Mesodermal cell (in vitro differentiated cells): ENCODE results near the gene DDX20.
"Not testable (repeated sequence)": the region's sequence is repeated elsewhere in the genome, so short reads cannot be mapped to it uniquely, and the experiment has no call there.

ENCODE experiments used
- H3K27ac ChIP-seq: 2 replicates; pipeline ENCODE4 v1.7.0; 2013; ENCODE audit warnings: mild to moderate bottlenecking, low read depth, low read length, moderate library complexity; ENCODE audit not compliant: severe bottlenecking
- H3K36me3 ChIP-seq: 2 replicates; pipeline ENCODE4 v1.7.1; 2013; ENCODE audit warnings: mild to moderate bottlenecking, low read length, moderate library complexity; ENCODE audit not compliant: control insufficient read depth, insufficient read depth
- H3K4me1 ChIP-seq: one replicate; pipeline ENCODE4 v1.7.1; 2013; ENCODE audit warnings: mild to moderate bottlenecking, low read length; ENCODE audit not compliant: insufficient read depth, control insufficient read depth, poor library complexity, severe bottlenecking
- H3K4me3 ChIP-seq: 2 replicates; pipeline ENCODE4 v1.7.0; 2013; ENCODE audit warnings: low read length, control low read depth, mild to moderate bottlenecking; ENCODE audit not compliant: insufficient read depth, poor library complexity, severe bottlenecking; ENCODE audit errors: extremely low read depth
- H3K9me3 ChIP-seq: 2 replicates; pipeline ENCODE4 v1.7.1; 2013; ENCODE audit warnings: mild to moderate bottlenecking, low read length, moderate library complexity; ENCODE audit not compliant: control insufficient read depth
- WGBS, 2 experiments: methylation state at CpG; one replicate each; pipeline ENCODE4 v1.1.5; 2013; ENCODE audit warnings: missing lambda C conversion rate in 2 of 2; ENCODE audit not compliant: insufficient coverage in 2 of 2; 5-methylcytosine and 5-hydroxymethylcytosine counted together

Gene DDX20

GRCh38 chr1:111792249-111792648 is 36.5 kb downstream of the DDX20 start:
- H3K9me3 ChIP-seq = no peaks in the 10 kb centered on the region
- H3K4me1 ChIP-seq = no peaks in the 10 kb centered on the region
- no peak overlapping the region for H3K4me3 ChIP-seq
- no peak overlapping the region for H3K27ac ChIP-seq
- H3K36me3 ChIP-seq = no peaks in the 10 kb centered on the region
- WGBS, 2 experiments = 82% methylated on average over 4 to 5 of the region's 5 CpGs

GRCh38 chr1:111793923-111794322 is 38.2 kb downstream of the DDX20 start:
- WGBS, 2 experiments = 60% methylated on average over 1 of the region's 2 CpGs; no CpG with 5 or more reads in 1 of the 2 experiments
- Histone ChIP-seq H3K27ac (no peak overlapping the region), H3K4me3 (no peak overlapping the region), H3K36me3 (no peaks in the 10 kb centered on the region), H3K9me3 (peaks cover 4% of the 10 kb centered on the region), H3K4me1 (no peaks in the 10 kb centered on the region)

- Histone ChIP-seq H3K36me3 (no peaks in the 10 kb centered on the region), H3K4me1 (no peaks in the 10 kb centered on the region), H3K27ac (no peak overlapping the region), H3K4me3 (no peak overlapping the region), H3K9me3 (peaks cover 4% of the 10 kb centered on the region)
- WGBS, 2 experiments = 80% methylated on average over 2 to 3 of the region's 6 CpGs
These were observed 39.7 kb downstream of the DDX20 start for GRCh38 chr1:111795401-111795800.

- Histone ChIP-seq H3K27ac (no peak overlapping the region), H3K9me3 (peaks cover 4% of the 10 kb centered on the region), H3K4me1 (no peaks in the 10 kb centered on the region), H3K36me3 (no peaks in the 10 kb centered on the region), H3K4me3 (no peak overlapping the region)
- no CpG with 5 or more reads among the region's 2 CpGs for WGBS, 2 experiments
These were observed 42.9 kb downstream of the DDX20 start for GRCh38 chr1:111798580-111798979.

- not testable (repeated sequence) for H3K36me3 ChIP-seq, H3K27ac ChIP-seq, H3K4me1 ChIP-seq, H3K9me3 ChIP-seq, H3K4me3 ChIP-seq
- 85 to 93% methylated on average over 2 to 3 of the region's 14 CpGs for WGBS, 2 experiments
These were observed 44.0 kb downstream of the DDX20 start for GRCh38 chr1:111799722-111800121.

GRCh38 chr1:111801071-111801850 is 45.6 kb downstream of the DDX20 start:
- Histone ChIP-seq H3K4me1 (no peaks in the 10 kb centered on the region), H3K27ac (no peak overlapping the region), H3K36me3 (no peaks in the 10 kb centered on the region), H3K9me3 (peaks cover 4% of the 10 kb centered on the region), H3K4me3 (no peak overlapping the region)
- 86 to 95% methylated on average over 7 to 12 of the region's 13 CpGs for WGBS, 2 experiments

- H3K4me1 ChIP-seq = no peaks in the 10 kb centered on the region
- no peak overlapping the region for H3K27ac ChIP-seq
- no peak overlapping the region for H3K4me3 ChIP-seq
- 87 to 91% methylated on average over 4 to 6 of the region's 6 CpGs for WGBS, 2 experiments
- H3K36me3 ChIP-seq = no peaks in the 10 kb centered on the region
- H3K9me3 ChIP-seq = peaks cover 4% of the 10 kb centered on the region
These were observed 46.4 kb downstream of the DDX20 start for GRCh38 chr1:111802110-111802509.

- 81% methylated on average over 3 of the region's 5 CpGs; no CpG with 5 or more reads in 1 of the 2 experiments for WGBS, 2 experiments
These were observed 47.3 kb downstream of the DDX20 start for GRCh38 chr1:111802984-111803383.

GRCh38 chr1:111803951-111804350 is 48.2 kb downstream of the DDX20 start:
- 87 to 91% methylated on average over 5 of the region's 5 CpGs for WGBS, 2 experiments
- H3K27ac ChIP-seq = no peak overlapping the region
- no peaks in the 10 kb centered on the region for H3K9me3 ChIP-seq
- H3K4me1 ChIP-seq = no peaks in the 10 kb centered on the region
- no peaks in the 10 kb centered on the region for H3K36me3 ChIP-seq
- no peak overlapping the region for H3K4me3 ChIP-seq

More at GRCh38 chr1:111802984-111803383, 47.3 kb downstream of the DDX20 start:
- H3K9me3 ChIP-seq = peaks cover 4% of the 10 kb centered on the region
- H3K4me1 ChIP-seq = no peaks in the 10 kb centered on the region
- no peak overlapping the region for H3K4me3 ChIP-seq
- H3K27ac ChIP-seq = no peak overlapping the region
- H3K36me3 ChIP-seq = no peaks in the 10 kb centered on the region

- Histone ChIP-seq H3K9me3 (no peaks in the 10 kb centered on the region), H3K4me3 (no peak overlapping the region), H3K36me3 (no peaks in the 10 kb centered on the region), H3K4me1 (no peaks in the 10 kb centered on the region), H3K27ac (no peak overlapping the region)
- WGBS, 2 experiments = 78 to 96% methylated on average over 3 to 7 of the region's 11 CpGs
These were observed 49.1 kb downstream of the DDX20 start for GRCh38 chr1:111804776-111805175.

- Histone ChIP-seq H3K4me1 (no peaks in the 10 kb centered on the region), H3K27ac (no peak overlapping the region), H3K4me3 (no peak overlapping the region), H3K36me3 (no peaks in the 10 kb centered on the region), H3K9me3 (no peaks in the 10 kb centered on the region)
- WGBS, 2 experiments = 100% methylated on average over 2 of the region's 2 CpGs; no CpG with 5 or more reads in 1 of the 2 experiments
These were observed 49.5 kb downstream of the DDX20 start for GRCh38 chr1:111805251-111805650.
